GM21825 (cell line): ENCODE results near the gene FGF14.

Experiments used
- ATAC-seq: cut with Tn5 transposase; IDR thresholded peaks from one replicate; pipeline ENCODE4 v1.9.1; 2021; ENCODE audit warnings: mild to moderate bottlenecking, moderate library complexity; ENCODE audit not compliant: unreplicated experiment

The FGF14 gene

GRCh38 chr13:102369302-102369701, 32.5 kb downstream of the FGF14 start:
- no peak for ATAC-seq

- no peak for ATAC-seq
Observed at GRCh38 chr13:102367836-102368235, 34.0 kb downstream of the FGF14 start.

DNA sequence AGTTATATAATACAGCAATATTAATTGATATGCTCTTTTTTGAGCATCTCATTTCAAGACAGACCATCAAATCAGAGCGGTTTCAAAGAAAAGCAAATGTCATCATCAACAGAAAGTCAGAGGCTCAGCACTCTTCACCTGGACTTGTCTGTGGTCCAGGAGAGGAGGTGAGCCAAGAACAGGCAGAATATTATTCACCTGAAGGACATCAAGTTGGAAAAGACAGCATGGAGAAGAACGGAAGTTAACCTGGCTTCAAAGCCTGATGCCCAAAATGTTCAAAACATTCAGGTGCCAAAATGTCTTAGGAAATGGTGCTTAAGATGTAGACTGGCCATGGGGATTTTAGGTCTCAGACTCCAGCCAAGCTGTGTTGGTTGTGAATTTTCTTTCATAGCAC, 40.7 kb downstream of the FGF14 start:
- ATAC-seq, result no peak

GRCh38 chr13:102359264-102359663, 42.6 kb downstream of the FGF14 start:
- ATAC-seq, result no peak

GRCh38 chr13:102355251-102355650, 46.6 kb downstream of the FGF14 start:
- no peak for ATAC-seq

DNA sequence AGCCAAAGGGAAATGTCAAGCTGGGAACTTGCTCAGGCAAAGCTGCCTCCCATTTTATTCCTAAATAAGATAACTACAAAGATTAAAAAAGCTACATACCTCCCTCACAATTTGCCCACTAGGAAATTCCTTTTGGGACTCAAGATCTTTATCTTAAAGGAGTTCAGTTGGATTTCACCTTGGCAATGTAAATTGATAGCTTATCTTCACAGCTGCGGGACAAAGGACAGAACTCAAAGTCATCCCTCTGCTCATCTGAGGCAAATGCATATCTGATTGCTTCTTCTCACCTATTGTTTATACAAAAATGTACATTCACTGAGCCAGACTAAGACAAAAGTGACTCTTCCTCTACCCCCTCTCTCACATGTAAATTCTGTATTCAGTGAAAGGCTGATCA, 47.8 kb downstream of the FGF14 start:
- no peak for ATAC-seq

- no peak for ATAC-seq
Observed at GRCh38 chr13:102351521-102351920, 50.3 kb downstream of the FGF14 start.

DNA sequence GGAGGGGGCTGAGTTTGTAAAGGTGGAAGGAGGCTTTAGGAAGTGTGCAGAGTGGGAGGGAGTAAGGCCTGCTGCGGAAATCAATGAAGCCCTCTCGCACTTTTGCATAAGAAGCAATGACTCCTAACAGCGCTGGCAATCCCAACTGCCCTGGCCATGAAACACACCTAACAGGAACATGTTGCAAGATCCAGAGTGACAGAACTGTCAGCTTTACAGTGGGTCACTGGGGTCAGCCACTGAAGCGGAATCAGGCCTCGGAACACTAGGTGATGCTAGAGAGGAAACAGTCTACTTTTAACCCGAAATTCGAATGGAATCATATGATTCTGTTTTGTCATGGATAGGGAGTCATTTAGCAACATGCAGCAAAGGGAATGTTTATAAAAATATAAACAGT, 54.4 kb downstream of the FGF14 start:
- ATAC-seq, result no peak

- no peak for ATAC-seq
Observed at GRCh38 chr13:102346769-102347168, 55.1 kb downstream of the FGF14 start.

- no peak for ATAC-seq
Observed at GRCh38 chr13:102344410-102344809, 57.4 kb downstream of the FGF14 start.

DNA sequence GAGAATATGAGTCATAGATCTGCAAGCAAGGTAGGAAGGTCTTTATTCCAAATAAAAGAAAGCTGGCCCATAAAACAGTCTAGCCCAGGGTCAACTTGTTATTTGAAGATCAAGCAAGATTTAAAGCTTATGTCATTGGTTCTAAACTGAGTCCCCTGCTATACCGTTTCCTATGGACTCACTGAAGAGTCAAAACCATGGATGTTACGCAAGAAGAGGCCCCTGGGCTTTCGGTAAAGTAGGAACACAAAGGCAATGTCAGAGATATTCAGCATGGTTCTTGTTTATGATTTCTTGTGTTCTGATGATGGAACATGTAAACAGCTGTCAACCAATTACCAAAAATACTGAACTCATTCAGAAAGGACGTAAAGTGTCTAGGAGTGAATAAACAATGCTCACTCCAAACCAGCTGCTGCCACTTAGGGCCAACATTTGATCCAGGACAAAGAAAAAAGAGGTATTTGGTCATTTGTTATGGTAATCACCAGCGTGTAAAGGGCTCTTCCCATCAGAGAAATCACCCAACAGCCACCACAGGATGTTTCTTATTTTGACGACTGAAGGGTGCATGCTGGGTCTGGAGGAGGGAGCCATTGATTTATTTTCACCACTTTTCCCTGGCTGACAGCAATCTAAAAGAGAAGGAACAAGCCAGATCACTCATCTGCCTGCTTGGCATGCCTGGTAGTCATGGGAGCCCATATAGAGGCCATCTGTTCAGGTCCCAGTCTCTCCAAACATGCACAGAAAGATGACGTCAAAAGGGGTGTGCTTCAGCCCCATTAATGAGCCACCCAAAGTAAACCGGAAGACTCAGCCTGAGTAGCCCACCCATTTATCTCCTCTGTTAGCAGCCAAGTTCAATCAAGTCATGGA, 68.3 kb downstream of the FGF14 start:
- no peak for ATAC-seq

DNA sequence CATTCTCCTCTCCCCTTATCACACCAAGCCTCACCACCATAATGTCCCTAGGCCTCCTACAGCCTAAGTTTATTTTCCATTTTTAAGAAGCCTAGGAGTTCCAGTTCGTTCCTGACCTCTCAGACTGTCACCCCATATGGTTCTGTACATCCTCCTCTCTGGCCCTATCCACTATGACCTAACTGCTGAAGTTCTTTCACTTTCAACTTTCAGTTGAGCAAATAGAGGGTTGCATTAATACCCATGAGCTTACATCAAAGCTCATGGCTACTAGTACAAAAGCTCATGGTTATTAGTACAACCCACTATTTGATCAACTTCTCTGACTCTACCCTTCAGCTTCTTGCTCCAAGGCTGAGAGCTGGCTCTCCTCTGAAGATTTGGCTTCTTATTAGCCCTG, 72.9 kb downstream of the FGF14 start:
- no peak for ATAC-seq

GRCh38 chr13:102327119-102327617, 74.7 kb downstream of the FGF14 start:
- no peak for ATAC-seq

GRCh38 chr13:102326381-102327118, 75.3 kb downstream of the FGF14 start:
- ATAC-seq, result no peak

DNA sequence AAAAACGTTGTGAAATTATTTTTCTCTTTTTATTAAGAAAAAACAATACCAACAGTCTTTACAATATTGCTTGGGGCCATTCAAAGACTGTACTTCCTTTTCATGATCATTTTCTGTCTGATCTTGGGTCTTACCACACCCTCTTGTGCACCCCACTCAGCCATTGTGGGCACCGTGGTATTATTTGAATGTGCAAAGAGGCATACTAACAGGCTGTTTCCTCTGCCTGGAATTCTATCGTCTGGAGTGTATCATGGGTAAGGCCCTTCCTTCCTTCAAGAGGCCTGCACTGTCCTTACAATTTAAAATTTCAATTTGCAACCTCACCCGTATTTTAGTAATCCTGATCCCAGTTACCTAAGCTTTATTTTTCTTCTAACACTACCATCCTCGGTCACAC, 76.5 kb downstream of the FGF14 start:
- ATAC-seq, result no peak

GRCh38 chr13:102323505-102323904, 78.3 kb downstream of the FGF14 start:
- no peak for ATAC-seq

DNA sequence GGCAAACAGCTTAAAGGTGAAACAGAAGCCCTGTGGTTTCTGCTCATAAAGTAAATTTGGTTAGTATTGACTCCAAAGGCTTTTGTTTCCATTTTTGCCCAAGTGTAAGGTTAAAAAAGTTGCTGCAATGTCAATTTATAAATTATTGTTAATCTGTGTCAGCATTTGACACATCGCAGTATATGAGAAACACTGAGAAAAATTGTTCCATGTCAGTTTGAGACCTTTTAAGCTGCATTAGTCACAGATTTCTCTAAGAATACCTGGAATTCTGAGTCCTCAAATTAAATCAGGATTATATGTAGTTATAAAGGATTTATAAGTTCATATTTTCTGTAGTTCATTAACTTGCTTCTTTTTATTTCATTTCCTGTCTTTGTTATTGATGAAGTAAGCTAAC, 78.8 kb downstream of the FGF14 start:
- no peak for ATAC-seq

- ATAC-seq, result no peak
Observed at GRCh38 chr13:102322211-102322610, 79.6 kb downstream of the FGF14 start.

DNA sequence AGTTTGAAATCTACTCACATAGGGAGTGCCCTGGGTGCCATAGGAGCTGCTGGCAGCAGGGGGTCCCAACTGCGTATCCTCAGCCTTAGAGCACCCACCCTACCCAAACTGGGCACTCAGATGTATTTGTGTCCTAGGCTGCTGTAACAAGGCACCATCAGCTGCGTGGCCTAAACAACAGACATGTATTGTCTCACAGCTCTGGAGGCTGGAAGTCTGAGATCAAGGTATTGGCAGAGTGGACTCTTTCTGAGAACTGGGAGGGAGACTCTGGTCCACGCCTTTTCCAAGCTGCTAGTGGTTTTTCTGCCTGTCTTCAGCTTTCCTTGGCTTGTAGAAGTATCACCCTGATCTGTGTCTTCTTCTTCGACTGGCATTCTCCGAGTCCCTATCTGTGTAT, 83.6 kb downstream of the FGF14 start:
- ATAC-seq, result no peak

DNA sequence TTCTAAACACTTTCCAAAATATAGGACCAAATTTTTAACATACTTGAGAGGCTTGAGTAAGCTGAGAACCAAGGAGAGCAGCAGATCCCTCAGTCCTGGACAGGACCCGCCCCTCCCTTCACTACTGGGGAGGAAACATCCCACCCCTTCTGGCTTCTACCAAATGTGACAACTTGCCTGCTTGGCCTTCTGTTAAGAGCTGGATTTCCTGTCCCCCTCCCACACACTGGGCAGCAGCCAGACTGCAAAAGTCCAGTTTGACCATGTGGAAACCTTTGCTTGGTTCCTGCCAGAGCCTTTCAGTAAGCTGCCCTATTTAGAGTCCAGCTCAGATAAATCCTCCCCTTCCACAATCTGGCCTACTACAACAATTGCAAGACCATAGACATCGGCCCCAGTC, 84.3 kb downstream of the FGF14 start:
- no peak for ATAC-seq

DNA sequence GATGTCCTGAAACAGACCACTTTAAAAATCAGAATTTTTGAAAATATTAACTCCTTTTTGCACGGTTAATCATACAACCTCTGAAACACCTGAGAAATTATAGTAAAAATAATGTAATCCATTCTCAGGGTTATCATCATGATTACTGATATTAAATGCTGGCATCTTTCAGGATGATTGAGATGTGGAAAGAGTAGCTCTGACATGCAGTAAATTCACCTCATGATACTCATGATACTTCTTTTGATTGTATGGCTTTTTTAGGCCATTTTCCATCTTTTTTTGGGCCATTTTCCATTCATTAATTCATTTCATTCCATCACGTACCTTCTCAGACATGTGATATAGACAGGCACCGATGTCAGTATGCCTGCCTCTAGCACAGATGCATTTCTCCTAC, 85.1 kb downstream of the FGF14 start:
- ATAC-seq, result no peak

DNA sequence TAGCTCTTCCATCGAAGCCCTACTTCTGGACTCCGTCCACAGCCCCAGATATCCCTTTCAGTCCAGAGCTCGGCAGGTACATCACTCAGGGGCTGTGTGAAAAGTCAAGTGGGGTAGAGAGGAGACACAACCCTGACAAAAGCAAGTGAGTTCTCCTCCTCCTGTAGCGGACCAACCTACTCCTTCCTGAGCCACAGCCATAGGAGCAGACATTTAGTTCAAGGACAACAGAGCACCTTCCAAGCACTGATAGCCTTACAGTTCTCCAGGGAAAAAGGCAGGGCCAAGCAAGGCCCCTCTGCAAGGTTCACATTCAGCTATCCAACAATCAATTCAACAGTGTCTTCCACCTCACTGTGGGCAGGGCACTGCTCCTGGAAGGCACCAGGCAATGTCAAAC, 89.0 kb downstream of the FGF14 start:
- no peak for ATAC-seq
